Measurements from ENCODE around the gene NRXN3.

NRXN3 gene

DNA sequence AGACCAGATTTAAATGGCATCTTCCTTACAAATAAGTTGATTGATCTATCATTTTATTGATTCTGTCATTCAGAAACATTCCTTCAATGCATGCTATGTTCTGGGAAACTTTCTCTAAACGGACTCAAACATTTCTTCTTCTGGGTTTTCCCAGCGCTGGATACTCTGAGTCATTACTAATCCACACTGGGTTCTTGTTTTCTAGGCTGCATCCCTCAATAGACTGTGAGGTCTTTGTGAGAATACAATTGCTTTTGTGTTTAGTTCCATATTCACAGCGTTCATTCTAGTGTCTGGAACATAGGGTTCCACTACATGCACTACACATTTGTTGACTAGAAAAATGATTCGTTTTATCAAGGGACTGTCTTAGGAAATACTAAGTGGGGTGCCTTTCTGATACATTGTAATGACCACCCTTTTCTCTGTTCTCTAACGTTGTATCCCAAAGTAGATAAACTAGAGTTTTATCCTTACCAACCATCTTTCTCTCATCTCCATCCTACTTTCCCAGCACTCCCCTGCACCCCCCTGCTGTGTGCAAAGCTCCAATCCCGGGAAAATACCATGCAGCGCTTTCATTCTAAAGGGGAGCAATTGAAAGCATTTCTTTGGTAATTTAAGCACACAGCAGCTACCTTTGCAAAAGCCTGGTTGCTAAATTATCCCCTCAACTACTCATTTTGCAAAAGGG lies 1162.5 kb downstream of the NRXN3 start:
- Mint-ChIP-seq H3K9me3 (peaks cover 4% of the 10 kb centered on the region), H3K27me3 (no peaks in the 10 kb centered on the region), H3K4me1 (ENCODE audit: low read depth) (no peaks in the 10 kb centered on the region), H3K27ac (no peak overlapping the region), H3K36me3 (ENCODE audit: low read depth) (no peaks in the 10 kb centered on the region), H3K4me3 (no peak overlapping the region)

GRCh38 chr14:79333198-79333546 lies 1163.0 kb downstream of the NRXN3 start:
- Mint-ChIP-seq H3K27ac (no peak overlapping the region), H3K4me1 (ENCODE audit: low read depth) (no peaks in the 10 kb centered on the region), H3K36me3 (ENCODE audit: low read depth) (no peaks in the 10 kb centered on the region), H3K27me3 (no peaks in the 10 kb centered on the region), H3K4me3 (no peak overlapping the region), H3K9me3 (peaks cover 8% of the 10 kb centered on the region)

- peaks cover 8% of the 10 kb centered on the region for H3K9me3 Mint-ChIP-seq
- H3K27me3 Mint-ChIP-seq = no peaks in the 10 kb centered on the region
- H3K4me3 Mint-ChIP-seq = no peak overlapping the region
- H3K4me1 Mint-ChIP-seq (ENCODE audit: low read depth) = no peaks in the 10 kb centered on the region
- H3K27ac Mint-ChIP-seq = no peak overlapping the region
- H3K36me3 Mint-ChIP-seq (ENCODE audit: low read depth) = no peaks in the 10 kb centered on the region
Measured at GRCh38 chr14:79334272-79334671, 1164.1 kb downstream of the NRXN3 start.

DNA sequence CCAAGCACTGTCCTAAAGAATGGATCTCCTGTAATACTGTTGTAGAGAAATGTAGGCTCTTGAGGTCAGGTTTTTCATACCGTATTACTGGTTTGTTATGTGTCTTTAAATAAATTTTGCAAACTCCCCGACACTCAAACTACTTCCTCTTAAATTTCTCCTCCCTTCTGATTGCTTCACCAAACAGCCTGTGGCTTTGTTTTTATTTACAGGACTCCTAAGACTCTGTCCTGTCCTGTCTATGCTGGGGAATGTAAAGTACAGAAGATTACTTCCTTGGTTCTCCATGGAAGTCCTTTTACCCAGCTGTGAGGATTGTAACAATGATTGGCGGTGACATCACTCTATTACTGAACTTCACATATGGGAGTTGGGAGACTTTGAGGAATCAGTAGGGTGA lies 1167.6 kb downstream of the NRXN3 start:
- Mint-ChIP-seq H3K27ac (no peak overlapping the region), H3K36me3 (ENCODE audit: low read depth) (no peaks in the 10 kb centered on the region), H3K27me3 (no peaks in the 10 kb centered on the region), H3K9me3 (peaks cover 8% of the 10 kb centered on the region), H3K4me3 (no peak overlapping the region), H3K4me1 (ENCODE audit: low read depth) (no peaks in the 10 kb centered on the region)

DNA sequence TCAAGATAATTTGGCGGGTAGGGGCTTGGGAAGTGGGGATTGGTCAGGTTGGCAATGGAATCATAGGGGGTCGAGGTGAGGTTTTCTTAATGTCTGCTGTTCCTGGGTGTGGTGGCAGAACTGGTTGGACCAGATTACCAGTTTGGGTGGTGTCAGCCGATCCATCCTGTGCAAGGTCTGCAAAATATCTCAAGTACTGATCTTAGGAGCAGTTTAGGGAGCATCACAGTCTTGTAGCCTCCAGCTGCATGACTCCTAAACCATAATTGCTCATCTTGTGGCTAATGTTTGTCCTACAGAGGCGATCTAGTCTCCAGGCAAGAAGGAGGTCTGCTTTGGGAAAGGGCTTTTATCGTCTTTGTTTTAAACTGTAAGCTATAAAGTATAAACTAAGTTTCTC lies 1172.8 kb downstream of the NRXN3 start:
- Mint-ChIP-seq H3K4me1 (ENCODE audit: low read depth) (no peaks in the 10 kb centered on the region), H3K36me3 (ENCODE audit: low read depth) (no peaks in the 10 kb centered on the region), H3K27me3 (no peaks in the 10 kb centered on the region), H3K9me3 (peaks cover under 1% of the 10 kb centered on the region), H3K27ac (no peak overlapping the region), H3K4me3 (no peak overlapping the region)

- H3K4me3 Mint-ChIP-seq = no peak overlapping the region
- H3K27me3 Mint-ChIP-seq = no peaks in the 10 kb centered on the region
- H3K27ac Mint-ChIP-seq = no peak overlapping the region
- no peaks in the 10 kb centered on the region for H3K36me3 Mint-ChIP-seq (ENCODE audit: low read depth)
- no peaks in the 10 kb centered on the region for H3K9me3 Mint-ChIP-seq
- no peaks in the 10 kb centered on the region for H3K4me1 Mint-ChIP-seq (ENCODE audit: low read depth)
Measured at GRCh38 chr14:79351011-79351410, 1180.8 kb downstream of the NRXN3 start.

GRCh38 chr14:79352076-79352630 lies 1182.0 kb downstream of the NRXN3 start:
- Mint-ChIP-seq H3K4me3 (no peak overlapping the region), H3K27ac (no peak overlapping the region), H3K27me3 (no peaks in the 10 kb centered on the region), H3K36me3 (ENCODE audit: low read depth) (no peaks in the 10 kb centered on the region), H3K9me3 (no peaks in the 10 kb centered on the region), H3K4me1 (ENCODE audit: low read depth) (no peaks in the 10 kb centered on the region)

DNA sequence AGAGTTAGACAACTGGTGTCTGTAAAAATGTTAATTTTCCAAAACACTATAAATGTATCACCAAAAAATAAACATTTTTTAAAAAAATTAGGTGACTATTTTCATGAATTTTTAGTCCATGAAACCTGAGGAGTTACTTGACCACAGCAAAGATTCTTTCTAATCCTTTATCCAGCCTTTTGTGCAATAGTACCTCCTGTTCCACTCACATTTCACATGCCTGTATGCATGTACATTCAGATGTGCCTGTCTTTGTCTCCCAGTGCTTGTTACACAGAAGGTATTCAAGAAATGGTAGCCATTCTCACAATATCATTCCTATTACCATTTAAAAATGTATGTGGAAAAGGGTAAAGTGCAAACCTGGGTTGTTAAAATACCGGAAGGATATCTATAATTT lies 1184.2 kb downstream of the NRXN3 start:
- Mint-ChIP-seq H3K36me3 (ENCODE audit: low read depth) (no peaks in the 10 kb centered on the region), H3K4me3 (no peak overlapping the region), H3K4me1 (ENCODE audit: low read depth) (no peaks in the 10 kb centered on the region), H3K27ac (no peak overlapping the region), H3K9me3 (no peaks in the 10 kb centered on the region), H3K27me3 (no peaks in the 10 kb centered on the region)

DNA sequence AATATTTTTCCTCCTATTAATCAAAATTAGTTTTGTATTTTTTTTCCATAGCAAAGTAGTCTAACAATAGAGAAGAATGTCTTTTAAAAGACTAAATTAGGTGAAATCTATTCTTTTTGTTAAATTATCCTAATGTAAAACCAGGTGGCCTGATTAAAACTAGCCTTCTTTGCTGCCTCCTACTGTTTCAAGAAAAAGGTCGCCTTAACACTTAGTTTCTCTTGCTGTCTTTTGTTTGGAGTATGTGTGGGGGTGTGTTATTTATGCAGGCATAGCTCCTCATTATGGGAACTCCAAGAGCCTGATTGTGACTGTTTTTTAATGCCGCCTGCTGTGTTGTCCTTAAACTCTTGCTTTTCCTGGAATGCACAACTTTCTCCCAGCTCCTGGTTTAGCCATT lies 1185.9 kb downstream of the NRXN3 start:
- no peak overlapping the region for H3K4me3 Mint-ChIP-seq
- no peaks in the 10 kb centered on the region for H3K9me3 Mint-ChIP-seq
- no peaks in the 10 kb centered on the region for H3K27me3 Mint-ChIP-seq
- no peaks in the 10 kb centered on the region for H3K4me1 Mint-ChIP-seq (ENCODE audit: low read depth)
- H3K27ac Mint-ChIP-seq = no peak overlapping the region
- H3K36me3 Mint-ChIP-seq (ENCODE audit: low read depth) = no peaks in the 10 kb centered on the region

- Mint-ChIP-seq H3K36me3 (ENCODE audit: low read depth) (no peaks in the 10 kb centered on the region), H3K27me3 (no peaks in the 10 kb centered on the region), H3K27ac (no peak overlapping the region)
Measured at GRCh38 chr14:79357307-79357706, 1187.1 kb downstream of the NRXN3 start.

GRCh38 chr14:79363291-79363690 lies 1193.1 kb downstream of the NRXN3 start:
- H3K27ac Mint-ChIP-seq = no peak overlapping the region
- no peaks in the 10 kb centered on the region for H3K4me1 Mint-ChIP-seq (ENCODE audit: low read depth)
- no peak overlapping the region for H3K4me3 Mint-ChIP-seq
- no peaks in the 10 kb centered on the region for H3K36me3 Mint-ChIP-seq (ENCODE audit: low read depth)
- no peaks in the 10 kb centered on the region for H3K27me3 Mint-ChIP-seq
- peaks cover 5% of the 10 kb centered on the region for H3K9me3 Mint-ChIP-seq

More at GRCh38 chr14:79357307-79357706, 1187.1 kb downstream of the NRXN3 start:
- Mint-ChIP-seq H3K4me3 (no peak overlapping the region), H3K4me1 (ENCODE audit: low read depth) (no peaks in the 10 kb centered on the region), H3K9me3 (peaks cover under 1% of the 10 kb centered on the region)

- Mint-ChIP-seq H3K36me3 (ENCODE audit: low read depth) (no peaks in the 10 kb centered on the region), H3K27me3 (no peaks in the 10 kb centered on the region), H3K27ac (no peak overlapping the region), H3K9me3 (peaks cover 8% of the 10 kb centered on the region), H3K4me1 (ENCODE audit: low read depth) (no peaks in the 10 kb centered on the region), H3K4me3 (no peak overlapping the region)
Measured at GRCh38 chr14:79369359-79370332, 1199.5 kb downstream of the NRXN3 start.

GRCh38 chr14:79370969-79371368 lies 1200.8 kb downstream of the NRXN3 start:
- Mint-ChIP-seq H3K4me3 (no peak overlapping the region), H3K4me1 (ENCODE audit: low read depth) (no peaks in the 10 kb centered on the region), H3K9me3 (peaks cover 13% of the 10 kb centered on the region), H3K27ac (no peak overlapping the region), H3K36me3 (ENCODE audit: low read depth) (no peaks in the 10 kb centered on the region), H3K27me3 (no peaks in the 10 kb centered on the region)

GRCh38 chr14:79373451-79373850 lies 1203.3 kb downstream of the NRXN3 start:
- H3K27me3 Mint-ChIP-seq = no peaks in the 10 kb centered on the region
- no peak overlapping the region for H3K27ac Mint-ChIP-seq
- no peaks in the 10 kb centered on the region for H3K4me1 Mint-ChIP-seq (ENCODE audit: low read depth)
- peaks cover 13% of the 10 kb centered on the region for H3K9me3 Mint-ChIP-seq
- H3K36me3 Mint-ChIP-seq (ENCODE audit: low read depth) = no peaks in the 10 kb centered on the region
- H3K4me3 Mint-ChIP-seq = no peak overlapping the region

GRCh38 chr14:79375356-79375755 lies 1205.2 kb downstream of the NRXN3 start:
- Mint-ChIP-seq H3K4me1 (ENCODE audit: low read depth) (no peaks in the 10 kb centered on the region), H3K36me3 (ENCODE audit: low read depth) (no peaks in the 10 kb centered on the region), H3K4me3 (no peak overlapping the region), H3K27me3 (no peaks in the 10 kb centered on the region), H3K27ac (no peak overlapping the region), H3K9me3 (peaks cover 13% of the 10 kb centered on the region)
